ENCODE results near the gene VSIR.

The VSIR gene

GRCh38 chr10:71741029-71741428, 32.3 kb downstream of the VSIR start:
- H3K18ac ChIP-seq (ENCODE audit: low read depth in 1 of 2, low read length in 2 of 2): no peak overlapping the region
- H3K27me3 ChIP-seq (ENCODE audit: control insufficient read depth in 1 of 2, insufficient read depth in 1 of 2, low read length in 2 of 2): peaks cover 0 to 37% of the 10 kb centered on the region in 2 experiments
- H2BK15ac ChIP-seq (ENCODE audit: low read depth, poor library complexity, severe bottlenecking): no peak overlapping the region
- H3K27ac ChIP-seq (ENCODE audit: low read length, poor library complexity, severe bottlenecking): no peak overlapping the region
- DNase-seq: no peak
- H3K79me1 ChIP-seq (replicated peaks; ENCODE audit: low read length, poor library complexity, severe bottlenecking): no peaks in the 10 kb centered on the region
- no peak overlapping the region for H3K9ac ChIP-seq (ENCODE audit: low read length)
- WGBS: 56% methylated on average over 4 of the region's 4 CpGs
- H4K91ac ChIP-seq (ENCODE audit: low read length): no peak overlapping the region
- no peak overlapping the region for H2BK5ac ChIP-seq (ENCODE audit: low read depth, low read length, poor library complexity, severe bottlenecking)
- no peak overlapping the region for H3K4ac ChIP-seq (ENCODE audit: low read depth in 1 of 2, low read length in 2 of 2)
- no peak overlapping the region for H2BK120ac ChIP-seq (ENCODE audit: low read depth, low read length)
- H2AFZ ChIP-seq (ENCODE audit: low read depth, low read length): no peak overlapping the region
- H3K4me3 ChIP-seq (ENCODE audit: insufficient read depth in 1 of 2, low read depth in 1 of 2, low read length in 2 of 2): no peak overlapping the region
- no peak overlapping the region for H2AK5ac ChIP-seq (ENCODE audit: low read length, severe bottlenecking)
- no peak overlapping the region for H3K23ac ChIP-seq (ENCODE audit: low read length in 2 of 2)
- H3K9me3 ChIP-seq (ENCODE audit: control insufficient read depth, low read length): no peaks in the 10 kb centered on the region
- H3K36me3 ChIP-seq (ENCODE audit: control insufficient read depth in 1 of 2, insufficient read depth in 2 of 2, low read depth in 1 of 2, low read length in 2 of 2): no peaks in the 10 kb centered on the region
- no peak overlapping the region for H3K4me2 ChIP-seq (ENCODE audit: low read length, poor library complexity, severe bottlenecking)
- H3K14ac ChIP-seq (ENCODE audit: low read length in 2 of 2): no peak overlapping the region
- no peaks in the 10 kb centered on the region for H3K4me1 ChIP-seq (ENCODE audit: control insufficient read depth, insufficient read depth, low read depth, low read length)
- no peak overlapping the region for H4K8ac ChIP-seq (ENCODE audit: low read length)
- H2BK12ac ChIP-seq (ENCODE audit: low read length in 2 of 2): no peak overlapping the region

- Histone ChIP-seq H4K91ac (ENCODE audit: low read length) (no peak overlapping the region), H3K4me1 (ENCODE audit: control insufficient read depth, insufficient read depth, low read depth, low read length) (no peaks in the 10 kb centered on the region), H2AFZ (ENCODE audit: low read depth, low read length) (no peak overlapping the region), H3K79me1 (replicated peaks; ENCODE audit: low read length, poor library complexity, severe bottlenecking) (no peaks in the 10 kb centered on the region), H4K8ac (ENCODE audit: low read length) (no peak overlapping the region), H3K36me3 (ENCODE audit: control insufficient read depth in 1 of 2, insufficient read depth in 2 of 2, low read depth in 1 of 2, low read length in 2 of 2) (no peaks in the 10 kb centered on the region), H3K14ac (ENCODE audit: low read length in 2 of 2) (no peak overlapping the region), H3K27ac (ENCODE audit: low read length, poor library complexity, severe bottlenecking) (no peak overlapping the region), H3K4me3 (ENCODE audit: insufficient read depth in 1 of 2, low read depth in 1 of 2, low read length in 2 of 2) (no peak overlapping the region), H2BK12ac (ENCODE audit: low read length in 2 of 2) (no peak overlapping the region), H3K23ac (ENCODE audit: low read length in 2 of 2) (no peak overlapping the region), H2BK15ac (ENCODE audit: low read depth, poor library complexity, severe bottlenecking) (no peak overlapping the region), H3K18ac (ENCODE audit: low read depth in 1 of 2, low read length in 2 of 2) (no peak overlapping the region), H3K4ac (ENCODE audit: low read depth in 1 of 2, low read length in 2 of 2) (no peak overlapping the region), H3K27me3 (ENCODE audit: control insufficient read depth in 1 of 2, insufficient read depth in 1 of 2, low read length in 2 of 2) (peaks cover 0 to 33% of the 10 kb centered on the region in 2 experiments), H2BK5ac (ENCODE audit: low read depth, low read length, poor library complexity, severe bottlenecking) (no peak overlapping the region), H3K9me3 (ENCODE audit: control insufficient read depth, low read length) (no peaks in the 10 kb centered on the region), H3K9ac (ENCODE audit: low read length) (no peak overlapping the region), H2BK120ac (ENCODE audit: low read depth, low read length) (no peak overlapping the region), H3K4me2 (ENCODE audit: low read length, poor library complexity, severe bottlenecking) (no peak overlapping the region), H2AK5ac (ENCODE audit: low read length, severe bottlenecking) (no peak overlapping the region)
- DNase-seq: peak; percentile 42
- WGBS: 56% methylated on average over 9 of the region's 9 CpGs
Measured at GRCh38 chr10:71740069-71740653, 33.2 kb downstream of the VSIR start.

- H4K91ac ChIP-seq (ENCODE audit: low read length): no peak overlapping the region
- peaks cover 0 to 38% of the 10 kb centered on the region in 2 experiments for H3K27me3 ChIP-seq (ENCODE audit: control insufficient read depth in 1 of 2, insufficient read depth in 1 of 2, low read length in 2 of 2)
- H3K27ac ChIP-seq (ENCODE audit: low read length, poor library complexity, severe bottlenecking): no peak overlapping the region
- no peaks in the 10 kb centered on the region for H3K4me1 ChIP-seq (ENCODE audit: control insufficient read depth, insufficient read depth, low read depth, low read length)
- no peaks in the 10 kb centered on the region for H3K36me3 ChIP-seq (ENCODE audit: control insufficient read depth in 1 of 2, insufficient read depth in 2 of 2, low read depth in 1 of 2, low read length in 2 of 2)
- H3K4me3 ChIP-seq (ENCODE audit: insufficient read depth in 1 of 2, low read depth in 1 of 2, low read length in 2 of 2): no peak overlapping the region
- no peak for DNase-seq
- H3K23ac ChIP-seq (ENCODE audit: low read length in 2 of 2): no peak overlapping the region
- WGBS: 81% methylated on average over 8 of the region's 8 CpGs
- H3K18ac ChIP-seq (ENCODE audit: low read depth in 1 of 2, low read length in 2 of 2): no peak overlapping the region
- no peak overlapping the region for H2AK5ac ChIP-seq (ENCODE audit: low read length, severe bottlenecking)
- no peaks in the 10 kb centered on the region for H3K79me1 ChIP-seq (replicated peaks; ENCODE audit: low read length, poor library complexity, severe bottlenecking)
- H3K9me3 ChIP-seq (ENCODE audit: control insufficient read depth, low read length): no peaks in the 10 kb centered on the region
- H3K4me2 ChIP-seq (ENCODE audit: low read length, poor library complexity, severe bottlenecking): no peak overlapping the region
- no peak overlapping the region for H2BK120ac ChIP-seq (ENCODE audit: low read depth, low read length)
- H2AFZ ChIP-seq (ENCODE audit: low read depth, low read length): no peak overlapping the region
- no peak overlapping the region for H4K8ac ChIP-seq (ENCODE audit: low read length)
- H3K4ac ChIP-seq (ENCODE audit: low read depth in 1 of 2, low read length in 2 of 2): no peak overlapping the region
- no peak overlapping the region for H2BK5ac ChIP-seq (ENCODE audit: low read depth, low read length, poor library complexity, severe bottlenecking)
- no peak overlapping the region for H3K14ac ChIP-seq (ENCODE audit: low read length in 2 of 2)
- H2BK12ac ChIP-seq (ENCODE audit: low read length in 2 of 2): no peak overlapping the region
- H2BK15ac ChIP-seq (ENCODE audit: low read depth, poor library complexity, severe bottlenecking): no peak overlapping the region
- no peak overlapping the region for H3K9ac ChIP-seq (ENCODE audit: low read length)
Measured at GRCh38 chr10:71739358-71739900, 33.9 kb downstream of the VSIR start.

- no peak overlapping the region for H2AFZ ChIP-seq (ENCODE audit: low read depth, low read length)
- H4K91ac ChIP-seq (ENCODE audit: low read length): no peak overlapping the region
- H2BK5ac ChIP-seq (ENCODE audit: low read depth, low read length, poor library complexity, severe bottlenecking): no peak overlapping the region
- H4K8ac ChIP-seq (ENCODE audit: low read length): no peak overlapping the region
- WGBS: 91% methylated on average over 3 of the region's 3 CpGs
- no peaks in the 10 kb centered on the region for H3K79me1 ChIP-seq (replicated peaks; ENCODE audit: low read length, poor library complexity, severe bottlenecking)
- H3K4me2 ChIP-seq (ENCODE audit: low read length, poor library complexity, severe bottlenecking): no peak overlapping the region
- no peak overlapping the region for H3K23ac ChIP-seq (ENCODE audit: low read length in 2 of 2)
- H3K4me3 ChIP-seq (ENCODE audit: insufficient read depth in 1 of 2, low read depth in 1 of 2, low read length in 2 of 2): no peak overlapping the region
- H3K4me1 ChIP-seq (ENCODE audit: control insufficient read depth, insufficient read depth, low read depth, low read length): no peaks in the 10 kb centered on the region
- no peaks in the 10 kb centered on the region for H3K9me3 ChIP-seq (ENCODE audit: control insufficient read depth, low read length)
- no peak overlapping the region for H2AK5ac ChIP-seq (ENCODE audit: low read length, severe bottlenecking)
- H2BK120ac ChIP-seq (ENCODE audit: low read depth, low read length): no peak overlapping the region
- H3K9ac ChIP-seq (ENCODE audit: low read length): no peak overlapping the region
- H3K27ac ChIP-seq (ENCODE audit: low read length, poor library complexity, severe bottlenecking): no peak overlapping the region
- H2BK12ac ChIP-seq (ENCODE audit: low read length in 2 of 2): no peak overlapping the region
- H3K4ac ChIP-seq (ENCODE audit: low read depth in 1 of 2, low read length in 2 of 2): no peak overlapping the region
- H3K27me3 ChIP-seq (ENCODE audit: control insufficient read depth in 1 of 2, insufficient read depth in 1 of 2, low read length in 2 of 2): peaks cover 10 to 37% of the 10 kb centered on the region in 2 experiments
- H3K36me3 ChIP-seq (ENCODE audit: control insufficient read depth in 1 of 2, insufficient read depth in 2 of 2, low read depth in 1 of 2, low read length in 2 of 2): no peaks in the 10 kb centered on the region
- H3K14ac ChIP-seq (ENCODE audit: low read length in 2 of 2): no peak overlapping the region
- DNase-seq: no peak
- H3K18ac ChIP-seq (ENCODE audit: low read depth in 1 of 2, low read length in 2 of 2): no peak overlapping the region
- H2BK15ac ChIP-seq (ENCODE audit: low read depth, poor library complexity, severe bottlenecking): no peak overlapping the region
Measured at GRCh38 chr10:71737834-71738197, 35.5 kb downstream of the VSIR start.

Measured in mesenchymal stem cell (in vitro differentiated cells and primary cell).